Endothelial cell of umbilical vein (primary cell): Measurements from ENCODE around the gene CFTR. TPM values are rescaled to one million over a fixed set of nuclear protein-coding genes. Genes with fewer than 3 reads are reported as not detected.

Experiments used
- BruUV-seq: library from RNA; stranded (reverse); fragments of 400-500 nt; replicated peaks from 2 replicates; lab custom pipeline; 2021; lab: Mats Ljungman, UMichigan
- CTCF ChIA-PET: fragments of 300-600, 350-600 bp; sonication (Branson Sonifier 250); formaldehyde crosslinking; loops from one replicate; lab custom pipeline; 2021; ENCODE audit warnings: antibody characterized with exemption, inconsistent platforms; lab: Charles Lee
- POLR2A ChIA-PET: fragments of 300-600, 350-600 bp; sonication (Branson Sonifier 250); formaldehyde crosslinking; loops from one replicate; lab custom pipeline; 2021; ENCODE audit warnings: antibody characterized with exemption, inconsistent platforms; lab: Charles Lee
- DNase-seq: peaks from one replicate; pipeline ENCODE4 v3.0.0-alpha.2; 2011; ENCODE audit warnings: low read depth, low spot score
- FAIRE-seq: peaks from 2 replicates; lab custom pipeline; 2011; peaks lifted over from hg19 to GRCh38; lab: Jason Lieb, UNC
- H2AFZ ChIP-seq: 2 replicates; pipeline ENCODE4 v1.6.0; 2012; ENCODE audit warnings: low read depth, low read length, control low read depth, inconsistent platforms
- H3K27ac ChIP-seq: 2 replicates; pipeline ENCODE4 v1.5.1; 2011; ENCODE audit warnings: low read depth, mild to moderate bottlenecking, control low read depth, low read length, moderate library complexity; ENCODE audit not compliant: insufficient read depth
- H3K27me3 ChIP-seq, 2 experiments: 2 replicates each; pipeline versions ENCODE4 v1.6.0 to v1.6.1; 2011; ENCODE audit warnings: low read length in 2 of 2, mixed read lengths in 1 of 2; ENCODE audit not compliant: control insufficient read depth in 2 of 2, insufficient read depth in 2 of 2
- H3K36me3 ChIP-seq, 2 experiments: 2 replicates in 1 of 2; 3 replicates in 1 of 2; pipeline ENCODE4 v1.5.1; 2011; ENCODE audit warnings: low read length in 2 of 2, mild to moderate bottlenecking in 1 of 2, moderate library complexity in 1 of 2; ENCODE audit not compliant: control insufficient read depth in 2 of 2, insufficient read depth in 2 of 2; ENCODE audit errors: extremely low read depth in 1 of 2
- H3K4me1 ChIP-seq: 3 replicates; pipeline ENCODE4 v1.5.1; 2011; ENCODE audit warnings: mild to moderate bottlenecking, low read length; ENCODE audit not compliant: control insufficient read depth, insufficient read depth; ENCODE audit errors: extremely low read depth
- H3K4me2 ChIP-seq: 2 replicates; pipeline ENCODE4 v1.6.1; 2011; ENCODE audit warnings: low read length, control low read depth, mixed read lengths; ENCODE audit not compliant: insufficient read depth
- H3K4me3 ChIP-seq, 3 experiments: fragments of 200-600 bp in 1 of 3; sonication (generic), shearing (Covaris generic) in 1 of 3; replicated peaks in 1 of 3; 2 replicates each; pipeline ENCODE4 v1.5.1; 2011 to 2016; ENCODE audit warnings: control low read depth in 3 of 3, low read length in 3 of 3, mild to moderate bottlenecking in 2 of 3, inconsistent platforms in 1 of 3, low read depth in 1 of 3, moderate library complexity in 1 of 3; ENCODE audit not compliant: insufficient read depth in 1 of 3
- H3K79me2 ChIP-seq: 2 replicates; pipeline ENCODE4 v1.6.0; 2012; ENCODE audit warnings: low read length, inconsistent platforms; ENCODE audit not compliant: control insufficient read depth, insufficient read depth
- H3K9ac ChIP-seq: replicated peaks from 2 replicates; pipeline ENCODE3; 2011; ENCODE audit warnings: low read length, control low read depth; ENCODE audit not compliant: insufficient read depth; ENCODE audit errors: extremely low read depth
- H3K9me1 ChIP-seq: replicated peaks from 3 replicates; pipeline ENCODE4 v1.6.0; 2011; ENCODE audit warnings: mild to moderate bottlenecking, low read length; ENCODE audit not compliant: control insufficient read depth, insufficient read depth; ENCODE audit errors: extremely low read depth
- H3K9me3 ChIP-seq: replicated peaks from 2 replicates; pipeline ENCODE4 v1.5.1; 2012; ENCODE audit warnings: low read length, inconsistent platforms; ENCODE audit not compliant: control insufficient read depth, insufficient read depth
- H4K20me1 ChIP-seq: replicated peaks from 2 replicates; pipeline ENCODE3; 2011; ENCODE audit warnings: mild to moderate bottlenecking, low read length; ENCODE audit not compliant: control insufficient read depth, insufficient read depth; ENCODE audit errors: extremely low read depth
- EZH2 ChIP-seq: IDR thresholded peaks from 2 replicates; pipeline ENCODE4 v1.6.1; 2012; ENCODE audit warnings: borderline replicate concordance, low read depth, mild to moderate bottlenecking, moderate library complexity, low read length, inconsistent platforms; ENCODE audit not compliant: severe bottlenecking
- FOS ChIP-seq: IDR thresholded peaks from 2 replicates; pipeline ENCODE4 v1.6.1; 2011; ENCODE audit warnings: mild to moderate bottlenecking, low read length, moderate library complexity, borderline replicate concordance; ENCODE audit not compliant: insufficient read depth
- GATA2 ChIP-seq: IDR thresholded peaks from 2 replicates; pipeline ENCODE4 v1.7.0; 2011; ENCODE audit warnings: low read depth, mild to moderate bottlenecking, moderate library complexity, mixed read lengths, low read length; ENCODE audit not compliant: insufficient read length, insufficient read depth
- JUN ChIP-seq: IDR thresholded peaks from 2 replicates; pipeline ENCODE4 v1.6.1; 2011; ENCODE audit warnings: borderline replicate concordance, low read depth; ENCODE audit not compliant: insufficient read length, insufficient read depth
- MYC ChIP-seq: IDR thresholded peaks from one replicate; pipeline ENCODE4 v1.6.1; 2011; ENCODE audit warnings: mild to moderate bottlenecking, low read depth, low read length
- POLR2A ChIP-seq: IDR thresholded peaks from 2 replicates; pipeline ENCODE4 v1.6.1; 2012; ENCODE audit warnings: low read depth, mild to moderate bottlenecking, control low read depth, low read length
- POLR2AphosphoS5 ChIP-seq: IDR thresholded peaks from 2 replicates; pipeline ENCODE4 v1.6.1; 2012; ENCODE audit warnings: low read depth, mild to moderate bottlenecking, control low read depth, low read length, moderate library complexity; ENCODE audit not compliant: insufficient read depth
- dilution Hi-C: fragments of 300-500 bp; cut with MboI; formaldehyde crosslinking; loops from one replicate; pipeline ENCODE4 v1.15.0; 2019; ENCODE audit warnings: low sequenced_read_pairs; ENCODE audit not compliant: extremely low pct_ligation_motif_present
- intact Hi-C: fragments of 100-400 bp; cut with micrococcal nuclease; formaldehyde crosslinking; loops from one replicate; pipeline ENCODE4 v1.10.0; 2022
- polyA plus RNA-seq, 4 experiments: library from polyadenylated mRNA; depleted of rRNA in 3 of 4; stranded (reverse) in 3 of 4; unstranded in 1 of 4; fragments of >200 nt; gene quantifications; 2 replicates each; pipeline versions ENCODE4 v1.2.1 to v1.2.3, GENCODE V29; 2011 to 2012; ENCODE audit warnings: missing spikeins in 1 of 4
- total RNA-seq: library from RNA; stranded (reverse); gene quantifications from 2 replicates; pipeline ENCODE4 v1.2.3, GENCODE V29; 2021
- TF ChIP-seq, protein P1 (sequence below), 2 donors: IDR thresholded peaks; 1 replicate in 1 of 2; 2 replicates in 1 of 2; pipeline ENCODE4 v1.5.1; 2011; ENCODE audit warnings: low read length in 2 of 2, mild to moderate bottlenecking in 2 of 2, moderate library complexity in 2 of 2, control low read depth in 1 of 2, inconsistent platforms in 1 of 2, low read depth in 1 of 2; ENCODE audit not compliant: insufficient read depth in 1 of 2; ENCODE audit errors: extremely low read depth in 1 of 2
- TF ChIP-seq, protein P2 (sequence below): IDR thresholded peaks from 2 replicates; pipeline ENCODE4 v1.6.1; 2011; ENCODE audit not compliant: insufficient read depth, insufficient read length

Gene CFTR
- total and polyA plus RNA-seq, 2 donors (not counting 3 experiments of a cell fraction or from before 2014, with no cell fraction given) = 0.03 TPM; not detected in 1

DNA sequence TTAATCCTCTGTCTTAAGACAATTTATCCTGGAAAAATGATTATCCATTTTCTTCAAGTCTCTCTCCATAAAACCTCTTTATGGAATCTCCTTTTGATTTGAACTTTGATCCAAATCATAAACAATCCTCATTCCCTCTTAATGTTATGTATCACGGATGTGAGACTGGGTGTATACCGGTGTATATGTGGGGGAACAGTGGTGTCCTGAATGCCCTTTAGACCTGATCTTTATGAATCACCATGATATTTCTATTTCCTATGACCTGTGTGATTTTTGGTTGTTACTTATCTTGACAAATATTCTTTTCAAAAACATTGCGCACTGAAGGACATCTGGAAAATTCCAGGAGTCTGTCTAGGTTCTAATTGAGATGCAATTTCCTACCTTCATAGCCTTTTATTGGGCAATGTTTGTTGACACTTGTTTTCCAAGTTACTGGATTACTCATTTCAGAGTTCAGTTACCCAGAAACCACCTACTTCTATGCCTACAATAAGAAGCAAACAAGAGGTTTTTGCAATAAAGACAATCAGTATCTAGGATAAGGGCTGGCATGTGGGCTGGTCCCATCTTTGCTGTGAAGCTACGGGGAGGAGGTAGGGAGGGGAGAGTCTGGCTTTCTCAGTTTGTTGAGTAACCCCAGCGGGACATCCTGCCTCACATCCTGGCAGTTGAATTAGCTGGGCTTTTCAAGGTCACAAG, 203.0 kb downstream of the CFTR start:
- FAIRE-seq = no peak
- CTCF ChIA-PET = interaction anchor here (0.8 to 0.9 kb wide), 2 partner anchors 33 to 224 kb away, joined by 3 to 4 read pairs; no protein-coding TSS in a partner anchor
- no peaks in the 10 kb centered on the region for H3K79me2 ChIP-seq
- no peaks in the 10 kb centered on the region for H3K9me1 ChIP-seq
- no peak for TF ChIP-seq POLR2A
- TF ChIP-seq, protein P1, sequence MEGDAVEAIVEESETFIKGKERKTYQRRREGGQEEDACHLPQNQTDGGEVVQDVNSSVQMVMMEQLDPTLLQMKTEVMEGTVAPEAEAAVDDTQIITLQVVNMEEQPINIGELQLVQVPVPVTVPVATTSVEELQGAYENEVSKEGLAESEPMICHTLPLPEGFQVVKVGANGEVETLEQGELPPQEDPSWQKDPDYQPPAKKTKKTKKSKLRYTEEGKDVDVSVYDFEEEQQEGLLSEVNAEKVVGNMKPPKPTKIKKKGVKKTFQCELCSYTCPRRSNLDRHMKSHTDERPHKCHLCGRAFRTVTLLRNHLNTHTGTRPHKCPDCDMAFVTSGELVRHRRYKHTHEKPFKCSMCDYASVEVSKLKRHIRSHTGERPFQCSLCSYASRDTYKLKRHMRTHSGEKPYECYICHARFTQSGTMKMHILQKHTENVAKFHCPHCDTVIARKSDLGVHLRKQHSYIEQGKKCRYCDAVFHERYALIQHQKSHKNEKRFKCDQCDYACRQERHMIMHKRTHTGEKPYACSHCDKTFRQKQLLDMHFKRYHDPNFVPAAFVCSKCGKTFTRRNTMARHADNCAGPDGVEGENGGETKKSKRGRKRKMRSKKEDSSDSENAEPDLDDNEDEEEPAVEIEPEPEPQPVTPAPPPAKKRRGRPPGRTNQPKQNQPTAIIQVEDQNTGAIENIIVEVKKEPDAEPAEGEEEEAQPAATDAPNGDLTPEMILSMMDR (IDR thresholded peaks at IDR 0.05; ENCODE audit: extremely low read depth in 1 of 2, insufficient read depth in 1 of 2, low read depth in 1 of 2, low read length in 2 of 2) = no peak
- TF ChIP-seq JUN = no peak
- TF ChIP-seq, protein P2, sequence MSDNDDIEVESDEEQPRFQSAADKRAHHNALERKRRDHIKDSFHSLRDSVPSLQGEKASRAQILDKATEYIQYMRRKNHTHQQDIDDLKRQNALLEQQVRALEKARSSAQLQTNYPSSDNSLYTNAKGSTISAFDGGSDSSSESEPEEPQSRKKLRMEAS = no peak
- TF ChIP-seq MYC = no peak
- TF ChIP-seq EZH2 = no peak
- TF ChIP-seq FOS = no peak
- TF ChIP-seq GATA2 = no peak
- TF ChIP-seq POLR2AphosphoS5 = no peak
- H2AFZ ChIP-seq = no peak overlapping the region
- no peak overlapping the region for H3K4me2 ChIP-seq
- DNase-seq = no peak
- H3K9me3 ChIP-seq = no peaks in the 10 kb centered on the region
- H3K36me3 ChIP-seq = no peaks in the 10 kb centered on the region
- H3K4me1 ChIP-seq = no peaks in the 10 kb centered on the region
- H3K27ac ChIP-seq = no peak overlapping the region
- dilution Hi-C loops = no loop called here
- peaks cover 10 to 29% of the 10 kb centered on the region in 2 experiments for H3K27me3 ChIP-seq
- no TSS peak for BruUV-seq
- H3K4me3 ChIP-seq = no peak overlapping the region
- no peak overlapping the region for H3K9ac ChIP-seq
- intact Hi-C loops = no loop called here
- H4K20me1 ChIP-seq = no peaks in the 10 kb centered on the region
- POLR2A ChIA-PET = no interaction called here
